SU-DHL-6 (cell line): ENCODE results near the gene PRORP.

Source experiments
- H2AFZ ChIP-seq: fragments of 200-600 bp; sonication (generic); 2 replicates; pipeline ENCODE4 v1.6.1; 2014; ENCODE audit warnings: low read depth, mild to moderate bottlenecking, moderate library complexity, mixed read lengths, antibody characterized with exemption, low read length; ENCODE audit not compliant: severe bottlenecking
- H3F3A ChIP-seq: fragments of 200-600 bp; shearing (Covaris generic); 2 replicates; pipeline ENCODE4 v1.6.0; 2016; ENCODE audit warnings: antibody characterized with exemption, mild to moderate bottlenecking; ENCODE audit not compliant: insufficient read depth
- H3K27ac ChIP-seq: fragments of 200-600 bp; sonication (generic); 2 replicates; pipeline ENCODE4 v1.5.1; 2016; ENCODE audit warnings: low read depth, mild to moderate bottlenecking, low read length, moderate library complexity, mixed read lengths
- H3K27me3 ChIP-seq: fragments of 200-600 bp; sonication (generic), shearing (Covaris generic); 2 replicates; pipeline ENCODE4 v1.6.0; 2014; ENCODE audit warnings: mild to moderate bottlenecking, low read length
- H3K36me3 ChIP-seq: fragments of 200-600 bp; sonication (generic); 2 replicates; pipeline ENCODE4 v1.6.1; 2014; ENCODE audit warnings: mild to moderate bottlenecking, low read length, mixed read lengths
- H3K4me2 ChIP-seq: fragments of 300-600, 200-600 bp; shearing (Covaris generic), sonication (generic); 2 replicates; pipeline ENCODE4 v1.6.0; 2014; ENCODE audit warnings: low read length, low read depth, mild to moderate bottlenecking; ENCODE audit not compliant: poor library complexity, severe bottlenecking
- H3K4me3 ChIP-seq: fragments of 200-600 bp; sonication (generic); 2 replicates; pipeline ENCODE4 v1.5.1; 2014; ENCODE audit warnings: antibody characterized with exemption, low read length, mild to moderate bottlenecking, mixed read lengths; ENCODE audit not compliant: insufficient read depth, poor library complexity, severe bottlenecking
- H3K79me2 ChIP-seq: fragments of 200-600 bp; sonication (generic); 2 replicates; pipeline ENCODE4 v1.6.1; 2014; ENCODE audit warnings: mild to moderate bottlenecking, low read length, moderate library complexity; ENCODE audit not compliant: insufficient read depth
- H3K9ac ChIP-seq: fragments of 200-600 bp; sonication (generic); 2 replicates; pipeline ENCODE4 v1.7.0; 2014; ENCODE audit warnings: mild to moderate bottlenecking, low read length
- H3K9me2 ChIP-seq: fragments of 200-600 bp; sonication (generic); replicated peaks from 2 replicates; pipeline ENCODE4 v1.6.1; 2014; ENCODE audit warnings: low read length; ENCODE audit not compliant: insufficient read depth
- H3K9me3 ChIP-seq: fragments of 200-600 bp; sonication (generic); 2 replicates; pipeline ENCODE4 v1.6.1; 2014; ENCODE audit warnings: low read length, mixed read lengths; ENCODE audit not compliant: insufficient read depth
- H4K20me1 ChIP-seq: fragments of 200-600 bp; sonication (generic); 2 replicates; pipeline ENCODE4 v1.6.1; 2014; ENCODE audit warnings: low read depth, mild to moderate bottlenecking, antibody characterized with exemption, low read length, moderate library complexity, mixed read lengths
- EZH2phosphoT487 ChIP-seq: fragments of 200-600 bp; sonication (generic), shearing (Covaris generic); conservative IDR thresholded peaks from 2 replicates; pipeline ENCODE4 v1.6.1; 2018; ENCODE audit warnings: mild to moderate bottlenecking, antibody characterized with exemption, low read length, moderate library complexity, mixed read lengths
- TF ChIP-seq, protein P1 (sequence below): fragments of 200-600 bp; sonication (generic); IDR thresholded peaks from one replicate; pipeline ENCODE4 v1.5.1; 2017; ENCODE audit warnings: antibody characterized with exemption, mild to moderate bottlenecking, low read length, moderate library complexity; ENCODE audit not compliant: insufficient read depth, poor library complexity, severe bottlenecking

PRORP gene

GRCh38 chr14:35121026-35121886, 1.1 kb upstream of the PRORP start:
- peaks cover 10% of the 10 kb centered on the region for H3F3A ChIP-seq
- H4K20me1 ChIP-seq, result no peaks in the 10 kb centered on the region
- H3K9ac ChIP-seq, result peak overlapping the region; percentile 87
- H3K9me2 ChIP-seq, result no peaks in the 10 kb centered on the region
- H3K4me3 ChIP-seq, result peak overlapping the region; percentile 83
- no peaks in the 10 kb centered on the region for H3K9me3 ChIP-seq
- H2AFZ ChIP-seq, result peak overlapping the region; percentile 80
- H3K36me3 ChIP-seq, result no peaks in the 10 kb centered on the region; the same call in 1 of the 2 replicates
- TF ChIP-seq, protein P1, sequence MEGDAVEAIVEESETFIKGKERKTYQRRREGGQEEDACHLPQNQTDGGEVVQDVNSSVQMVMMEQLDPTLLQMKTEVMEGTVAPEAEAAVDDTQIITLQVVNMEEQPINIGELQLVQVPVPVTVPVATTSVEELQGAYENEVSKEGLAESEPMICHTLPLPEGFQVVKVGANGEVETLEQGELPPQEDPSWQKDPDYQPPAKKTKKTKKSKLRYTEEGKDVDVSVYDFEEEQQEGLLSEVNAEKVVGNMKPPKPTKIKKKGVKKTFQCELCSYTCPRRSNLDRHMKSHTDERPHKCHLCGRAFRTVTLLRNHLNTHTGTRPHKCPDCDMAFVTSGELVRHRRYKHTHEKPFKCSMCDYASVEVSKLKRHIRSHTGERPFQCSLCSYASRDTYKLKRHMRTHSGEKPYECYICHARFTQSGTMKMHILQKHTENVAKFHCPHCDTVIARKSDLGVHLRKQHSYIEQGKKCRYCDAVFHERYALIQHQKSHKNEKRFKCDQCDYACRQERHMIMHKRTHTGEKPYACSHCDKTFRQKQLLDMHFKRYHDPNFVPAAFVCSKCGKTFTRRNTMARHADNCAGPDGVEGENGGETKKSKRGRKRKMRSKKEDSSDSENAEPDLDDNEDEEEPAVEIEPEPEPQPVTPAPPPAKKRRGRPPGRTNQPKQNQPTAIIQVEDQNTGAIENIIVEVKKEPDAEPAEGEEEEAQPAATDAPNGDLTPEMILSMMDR, result no peak
- no peak for TF ChIP-seq EZH2phosphoT487
- H3K27ac ChIP-seq, result peak overlapping the region; percentile 89
- peak overlapping the region; percentile 68 for H3K4me2 ChIP-seq
- peaks cover 67% of the 10 kb centered on the region for H3K79me2 ChIP-seq
- H3K27me3 ChIP-seq, result no peaks in the 10 kb centered on the region

DNA sequence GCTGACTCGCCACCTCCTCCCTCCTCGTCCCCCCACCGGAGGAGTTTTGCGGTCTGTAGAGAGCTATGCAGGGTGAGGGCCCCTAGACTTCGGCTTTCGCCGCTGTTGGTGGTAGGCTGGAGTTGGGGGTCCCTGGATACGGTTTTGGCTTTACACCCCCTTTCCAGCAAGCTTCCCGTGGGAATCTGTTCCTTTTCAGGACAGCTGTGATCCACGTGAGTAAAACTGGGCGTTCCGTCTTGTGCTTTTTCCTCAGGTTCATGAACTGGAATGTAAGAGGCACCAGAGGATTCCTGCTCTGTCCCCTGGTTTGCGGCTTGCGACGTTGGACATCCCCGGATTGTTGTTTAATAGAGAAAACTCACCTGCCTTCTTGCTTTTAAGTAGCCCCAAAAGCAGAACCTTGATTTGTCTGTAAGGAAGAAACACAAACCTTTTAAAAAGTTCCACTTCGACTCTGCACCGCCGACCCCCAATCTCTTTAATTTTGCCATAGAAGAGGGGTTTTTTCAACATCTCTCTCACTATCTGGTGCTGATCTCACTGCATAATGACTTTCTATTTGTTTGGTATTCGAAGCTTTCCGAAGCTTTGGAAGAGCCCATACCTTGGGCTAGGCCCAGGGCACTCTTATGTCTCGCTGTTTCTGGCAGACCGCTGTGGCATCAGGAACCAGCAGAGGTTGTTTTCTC, 490 bp downstream of the PRORP start:
- no peaks in the 10 kb centered on the region for H4K20me1 ChIP-seq
- no peak for TF ChIP-seq EZH2phosphoT487
- TF ChIP-seq, protein P1, result no peak
- no peaks in the 10 kb centered on the region for H3K27me3 ChIP-seq
- peak overlapping the region; percentile 80 for H2AFZ ChIP-seq
- H3K9me2 ChIP-seq, result no peaks in the 10 kb centered on the region
- H3K27ac ChIP-seq, result peak overlapping the region; percentile 89
- no peaks in the 10 kb centered on the region for H3K9me3 ChIP-seq
- H3K79me2 ChIP-seq, result peaks cover 60% of the 10 kb centered on the region
- peak overlapping the region; percentile 83 for H3K4me3 ChIP-seq
- peak overlapping the region; percentile 68 for H3K4me2 ChIP-seq
- peaks cover 10% of the 10 kb centered on the region for H3F3A ChIP-seq
- H3K36me3 ChIP-seq, result no peaks in the 10 kb centered on the region; the same call in 1 of the 2 replicates
- peak overlapping the region; percentile 87 for H3K9ac ChIP-seq

DNA sequence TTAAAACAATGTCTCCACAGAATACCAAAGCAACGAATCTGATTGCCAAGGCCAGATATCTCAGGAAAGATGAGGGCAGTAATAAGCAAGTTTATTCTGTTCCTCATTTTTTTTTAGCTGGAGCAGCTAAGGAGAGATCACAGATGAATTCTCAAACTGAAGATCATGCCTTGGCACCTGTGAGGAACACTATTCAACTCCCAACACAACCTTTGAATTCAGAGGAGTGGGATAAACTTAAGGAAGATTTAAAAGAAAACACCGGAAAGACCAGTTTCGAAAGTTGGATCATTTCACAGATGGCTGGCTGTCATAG, 994 bp downstream of the PRORP start:
- peak overlapping the region; percentile 80 for H2AFZ ChIP-seq
- H3K36me3 ChIP-seq, result no peaks in the 10 kb centered on the region; the same call in 1 of the 2 replicates
- TF ChIP-seq, protein P1, result no peak
- TF ChIP-seq EZH2phosphoT487, result no peak
- peaks cover 55% of the 10 kb centered on the region for H3K79me2 ChIP-seq
- peak overlapping the region; percentile 68 for H3K4me2 ChIP-seq
- peak overlapping the region; percentile 89 for H3K27ac ChIP-seq
- H3K27me3 ChIP-seq, result no peaks in the 10 kb centered on the region
- peak overlapping the region; percentile 83 for H3K4me3 ChIP-seq
- peak overlapping the region; percentile 87 for H3K9ac ChIP-seq
- no peaks in the 10 kb centered on the region for H3K9me2 ChIP-seq
- H3K9me3 ChIP-seq, result no peaks in the 10 kb centered on the region
- no peaks in the 10 kb centered on the region for H4K20me1 ChIP-seq
- H3F3A ChIP-seq, result peaks cover 10% of the 10 kb centered on the region
